Panc1 (cell line): Measurements from ENCODE around the gene ENOX1.

Experiments
- CTCF ChIP-seq: fragments of 450-650 bp; IDR thresholded peaks from 2 replicates; pipeline ENCODE4 v1.5.1; 2017; ENCODE audit warnings: mild to moderate bottlenecking
- POLR2AphosphoS5 ChIP-seq: IDR thresholded peaks from 2 replicates; pipeline ENCODE4 v1.6.1; 2012; ENCODE audit warnings: mild to moderate bottlenecking, low read depth, low read length, moderate library complexity
- SIN3A ChIP-seq: IDR thresholded peaks from 2 replicates; pipeline ENCODE4 v1.6.1; 2012; ENCODE audit warnings: low read depth, mild to moderate bottlenecking, low read length, moderate library complexity, borderline replicate concordance; ENCODE audit not compliant: insufficient read depth

DNA sequence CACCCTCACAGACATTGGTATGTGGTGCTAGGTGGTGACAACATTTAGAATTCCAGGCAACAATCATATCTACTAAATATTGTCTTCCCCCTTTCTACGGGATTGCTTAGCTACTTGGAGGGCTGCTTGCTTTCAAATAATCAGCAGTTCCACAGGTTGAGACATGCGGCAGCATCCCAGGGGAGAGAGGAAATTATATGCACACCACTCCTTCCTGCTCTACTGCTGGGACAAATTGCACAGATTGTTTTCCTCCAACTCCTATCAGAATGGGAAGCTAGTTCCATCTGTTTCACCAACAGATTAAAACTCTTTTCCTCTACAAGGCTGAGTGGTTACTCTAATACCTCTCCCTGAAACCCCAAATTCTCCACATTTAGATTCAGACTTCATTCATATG lies 488.0 kb downstream of the ENOX1 start:
- no peak for TF ChIP-seq POLR2AphosphoS5
- TF ChIP-seq SIN3A = no peak
- no peak for TF ChIP-seq CTCF
